GM18505 (cell line): Measurements from ENCODE around the gene ZSWIM1.
A peak's percentile ranks its signal among the peaks of the same experiment; 100 is the strongest.

Experiments used
- ATAC-seq: cut with Tn5 transposase; IDR thresholded peaks from one replicate; pipeline ENCODE4 v1.9.1; 2021; ENCODE audit not compliant: unreplicated experiment
- POLR2A ChIP-seq: IDR thresholded peaks from 4 replicates; pipeline ENCODE4 v1.6.1; 2011; ENCODE audit warnings: borderline replicate concordance; ENCODE audit not compliant: insufficient read depth, insufficient read length; ENCODE audit errors: extremely low read depth

The ZSWIM1 gene

GRCh38 chr20:45886590-45887345 is 5.7 kb downstream of the ZSWIM1 start:
- TF ChIP-seq POLR2A: no peak
- no peak for ATAC-seq

GRCh38 chr20:45887346-45887715 is 6.3 kb downstream of the ZSWIM1 start, which contains the start of gene SPATA25:
Gene SPATA25, minus strand, starts transcription at chr20:45887622. Its CDS starts 32 bp downstream, at chr20:45887590.
- no peak for ATAC-seq
- TF ChIP-seq POLR2A: no peak

GRCh38 chr20:45888681-45889080 is 7.7 kb downstream of the ZSWIM1 start:
- no peak for TF ChIP-seq POLR2A
- ATAC-seq: no peak

- TF ChIP-seq POLR2A: no peak
- ATAC-seq: peak; percentile 11
These were observed 9.3 kb downstream of the ZSWIM1 start for GRCh38 chr20:45890077-45890984.

- TF ChIP-seq POLR2A: peak; percentile 86
These were observed 10.3 kb downstream of the ZSWIM1 start, which contains the start of the genes CTSA and NEURL2 for GRCh38 chr20:45890985-45891983. Gene CTSA, plus strand, starts transcription at chr20:45891335. Its CDS starts 234 bp downstream, at chr20:45891569. Gene NEURL2, minus strand, starts transcription at chr20:45891208. Its CDS starts 217 bp downstream, at chr20:45890991.

GRCh38 chr20:45892049-45892825 is 11.2 kb downstream of the ZSWIM1 start:
- no peak for ATAC-seq

More at GRCh38 chr20:45890985-45891983, 10.3 kb downstream of the ZSWIM1 start, which contains the start of the genes CTSA and NEURL2:
- ATAC-seq: peak; percentile 69

GRCh38 chr20:45892828-45893500 is 11.9 kb downstream of the ZSWIM1 start:
- no peak for TF ChIP-seq POLR2A
- no peak for ATAC-seq

More at GRCh38 chr20:45892049-45892825, 11.2 kb downstream of the ZSWIM1 start:
- no peak for TF ChIP-seq POLR2A

- ATAC-seq: no peak
- no peak for TF ChIP-seq POLR2A
These were observed 12.8 kb downstream of the ZSWIM1 start for GRCh38 chr20:45893831-45894230.

GRCh38 chr20:45894797-45895196 is 13.8 kb downstream of the ZSWIM1 start:
- no peak for TF ChIP-seq POLR2A
- no peak for ATAC-seq

GRCh38 chr20:45896641-45897161 is 15.7 kb downstream of the ZSWIM1 start:
- TF ChIP-seq POLR2A: no peak
- no peak for ATAC-seq

GRCh38 chr20:45897289-45897688 is 16.3 kb downstream of the ZSWIM1 start:
- ATAC-seq: no peak

More at GRCh38 chr20:45897289-45897688, 16.3 kb downstream of the ZSWIM1 start:
- no peak for TF ChIP-seq POLR2A
